Measurements from ENCODE around the gene ITGB6.

Gene ITGB6

DNA sequence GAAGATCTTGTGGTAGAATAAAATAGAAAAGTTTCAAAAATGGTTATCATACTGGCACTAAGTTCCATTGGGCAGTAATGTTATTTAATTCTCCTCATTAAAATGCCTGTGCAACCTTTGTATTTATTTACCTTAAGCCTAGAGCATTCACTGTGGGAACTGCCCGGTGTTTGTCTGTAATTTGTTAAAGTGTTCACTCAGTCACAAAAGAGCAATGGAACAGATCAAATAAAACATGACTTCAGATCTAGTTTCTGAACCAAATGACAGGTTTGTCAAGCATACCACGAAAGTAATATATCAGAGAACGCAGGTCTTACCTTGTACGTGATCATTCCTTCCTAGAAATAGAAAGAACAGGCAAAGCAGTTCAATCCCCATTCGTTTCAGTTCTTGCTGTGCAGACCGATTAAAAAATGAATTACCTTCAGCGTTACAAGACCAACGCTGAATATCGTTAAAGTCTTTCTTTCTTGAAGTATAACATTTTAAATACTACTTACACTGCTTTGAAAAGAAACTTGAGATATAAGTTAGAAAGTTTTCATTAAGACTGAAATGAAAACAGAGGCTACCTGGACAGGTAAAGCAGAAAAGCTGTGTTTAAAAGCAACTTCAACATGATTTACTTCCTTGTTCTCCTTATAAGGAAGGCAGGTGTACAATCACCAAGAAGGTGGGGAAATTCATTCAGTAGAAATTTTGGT is at the start of gene ITGB6:
TSS of gene ITGB6 (minus strand) at position 590 of the 707 bp plus-strand sequence. CDS start at position 381, 209 bp downstream.
- no peak for DNase-seq

- DNase-seq = no peak
Observed at GRCh38 chr2:160247296-160248035, 47.4 kb upstream of the ITGB6 start.

DNA sequence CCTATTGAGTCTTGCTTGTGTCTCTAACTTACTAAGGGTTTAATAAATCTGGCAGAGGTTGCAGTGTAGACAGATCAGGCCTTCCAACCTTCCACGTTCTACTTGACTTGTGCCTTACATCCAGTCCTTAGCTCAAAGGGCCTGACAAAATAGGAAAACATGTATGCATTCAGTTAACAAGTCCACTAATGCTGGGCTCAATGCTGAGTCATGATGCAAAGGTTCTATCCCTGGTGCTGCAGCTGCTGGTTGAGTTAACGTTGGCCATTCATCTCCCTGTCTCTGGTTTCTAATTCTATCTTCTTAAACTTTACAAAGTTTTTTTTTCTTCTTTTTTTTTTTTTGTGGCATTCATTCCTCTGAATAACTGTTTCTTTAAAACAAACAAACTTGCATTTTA is 46.3 kb upstream of the ITGB6 start:
- no peak for DNase-seq

- no peak for DNase-seq
Observed at GRCh38 chr2:160245614-160246155, 45.6 kb upstream of the ITGB6 start.

GRCh38 chr2:160242893-160243564 is 43.0 kb upstream of the ITGB6 start:
- DNase-seq = no peak

GRCh38 chr2:160241251-160242137 is 41.4 kb upstream of the ITGB6 start:
- peak in 1 of 58 donors; percentile 13 for DNase-seq

GRCh38 chr2:160239436-160239835 is 39.4 kb upstream of the ITGB6 start:
- no peak for DNase-seq

DNA sequence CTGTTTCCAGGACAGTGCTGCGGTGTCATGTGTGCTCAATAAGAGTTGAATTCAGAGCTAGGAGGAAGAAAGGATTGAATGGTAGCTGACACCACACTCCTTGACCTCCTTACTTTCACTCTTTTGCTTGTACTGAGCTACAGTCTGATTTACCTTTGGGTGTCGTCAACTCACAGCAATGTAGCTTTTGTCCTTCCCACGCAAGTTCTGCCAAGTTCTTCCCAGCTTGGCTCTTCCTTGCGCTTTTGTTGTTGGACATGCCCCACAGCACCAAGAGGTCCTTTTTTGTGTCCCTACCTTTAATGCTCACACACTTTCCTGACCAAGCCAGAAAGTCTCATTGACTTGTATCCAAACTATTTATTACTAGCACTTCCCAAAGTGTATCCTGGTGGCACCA is 38.3 kb upstream of the ITGB6 start:
- no peak for DNase-seq

- DNase-seq = no peak
Observed at GRCh38 chr2:160232905-160233475, 32.9 kb upstream of the ITGB6 start.

GRCh38 chr2:160229591-160229990 is 29.5 kb upstream of the ITGB6 start:
- DNase-seq = no peak

GRCh38 chr2:160228141-160228917 is 28.3 kb upstream of the ITGB6 start:
- DNase-seq = no peak

GRCh38 chr2:160227293-160227915 is 27.3 kb upstream of the ITGB6 start:
- DNase-seq = no peak

- no peak for DNase-seq
Observed at GRCh38 chr2:160226367-160226766, 26.3 kb upstream of the ITGB6 start.

GRCh38 chr2:160225722-160226121 is 25.6 kb upstream of the ITGB6 start:
- no peak for DNase-seq

- no peak for DNase-seq
Observed at GRCh38 chr2:160224507-160224906, 24.4 kb upstream of the ITGB6 start.

GRCh38 chr2:160224060-160224459 is 24.0 kb upstream of the ITGB6 start:
- DNase-seq = peak in 1 of 58 donors; percentile 15

DNA sequence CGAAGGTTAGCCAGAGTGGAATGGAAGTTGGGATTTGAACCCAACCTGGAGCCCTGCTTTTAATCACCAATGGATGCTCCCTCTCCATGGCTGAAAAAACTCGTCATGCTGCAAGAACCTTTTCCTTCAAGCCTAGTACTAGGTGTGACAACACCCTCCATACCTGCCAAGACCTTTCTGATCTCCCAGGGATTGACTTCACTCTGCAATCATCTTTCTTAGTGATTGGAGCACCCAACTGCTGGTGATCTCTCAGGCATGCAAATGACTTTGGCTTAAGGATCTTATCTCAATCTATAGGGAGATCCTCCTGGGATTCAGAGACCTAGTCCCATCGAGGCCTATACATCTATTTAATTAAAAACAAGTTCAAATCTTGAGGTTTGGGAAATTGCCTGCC is 23.5 kb upstream of the ITGB6 start:
- no peak for DNase-seq

DNA sequence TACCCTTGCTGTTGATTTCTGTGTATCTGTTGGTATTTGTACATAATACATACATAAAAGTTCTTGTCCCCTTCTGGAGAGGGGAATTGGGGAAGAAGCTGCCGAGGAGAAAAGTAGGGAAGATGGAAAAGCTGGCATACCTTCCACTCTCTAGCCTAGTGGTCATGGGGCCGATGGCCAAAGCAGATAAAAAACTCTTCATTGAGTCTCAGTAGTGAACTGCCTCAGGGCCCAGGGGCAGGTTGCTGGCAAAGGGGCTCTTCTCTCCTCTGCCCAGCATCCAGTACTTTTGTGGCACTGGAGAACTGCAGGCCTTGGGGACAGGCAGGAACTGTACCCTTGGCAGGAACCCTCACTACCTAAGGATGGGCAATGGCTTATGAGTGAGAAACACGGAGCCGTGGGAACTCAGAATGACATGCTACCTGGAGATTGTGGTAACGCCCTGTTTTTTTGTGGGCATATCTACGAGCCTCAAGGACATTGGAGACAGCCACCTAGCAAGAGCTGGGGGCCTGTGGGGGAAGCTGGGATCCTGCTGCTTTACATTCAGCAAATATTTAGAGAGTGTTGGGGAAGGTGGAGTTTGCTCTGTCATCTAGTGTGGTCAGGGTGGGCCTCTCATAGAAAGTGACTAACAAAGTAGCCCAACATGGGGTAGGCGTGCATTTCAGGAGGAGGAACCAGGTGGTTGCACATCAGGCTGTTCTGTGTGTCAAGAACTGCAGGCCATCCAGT is 22.6 kb upstream of the ITGB6 start:
- no peak for DNase-seq
